Hepatocyte (in vitro differentiated cells): ENCODE data around the gene FGFR3. TPM values are rescaled to one million over a fixed set of nuclear protein-coding genes. Genes with fewer than 3 reads are reported as not detected.

Source experiments
- DNase-seq: peaks from one replicate; pipeline ENCODE4 v3.0.0-alpha.2; 2016; ENCODE audit warnings: low spot score
- H2AFZ ChIP-seq: fragments of 200-600 bp; sonication (generic); 2 replicates; pipeline ENCODE4 v1.6.0; 2016; ENCODE audit warnings: antibody characterized with exemption, mild to moderate bottlenecking
- H3K27ac ChIP-seq: fragments of 200-600 bp; sonication (generic); 2 replicates; pipeline ENCODE4 v1.5.1; 2016; ENCODE audit warnings: mild to moderate bottlenecking
- H3K27me3 ChIP-seq: fragments of 200-600 bp; sonication (generic); 2 replicates; pipeline ENCODE4 v1.6.1; 2016
- H3K36me3 ChIP-seq: fragments of 200-600 bp; sonication (generic); replicated peaks from 2 replicates; pipeline ENCODE4 v1.5.1; 2016; ENCODE audit warnings: low read depth; ENCODE audit not compliant: insufficient read depth
- H3K4me1 ChIP-seq: fragments of 200-600 bp; sonication (generic); 2 replicates; pipeline ENCODE4 v1.5.1; 2016; ENCODE audit warnings: mild to moderate bottlenecking, moderate library complexity; ENCODE audit not compliant: insufficient read depth
- H3K4me2 ChIP-seq: fragments of 200-600 bp; sonication (generic); 2 replicates; pipeline ENCODE4 v1.6.0; 2016
- H3K4me3 ChIP-seq: fragments of 200-600 bp; sonication (generic); 2 replicates; pipeline ENCODE4 v1.5.1; 2016; ENCODE audit warnings: mild to moderate bottlenecking
- H3K79me2 ChIP-seq: fragments of 200-600 bp; sonication (generic); 2 replicates; pipeline ENCODE4 v1.6.0; 2017; ENCODE audit warnings: mild to moderate bottlenecking
- H3K9me2 ChIP-seq: fragments of 200-600 bp; sonication (generic); replicated peaks from 2 replicates; pipeline ENCODE4 v1.6.0; 2017; ENCODE audit warnings: mild to moderate bottlenecking; ENCODE audit not compliant: insufficient read depth
- H3K9me3 ChIP-seq: fragments of 200-600 bp; sonication (generic); 2 replicates; pipeline ENCODE4 v1.5.1; 2016; ENCODE audit warnings: low read depth, mild to moderate bottlenecking
- H4K20me1 ChIP-seq: fragments of 200-600 bp; sonication (generic); 2 replicates; pipeline ENCODE4 v1.6.0; 2016; ENCODE audit warnings: mild to moderate bottlenecking; ENCODE audit not compliant: insufficient read depth, poor library complexity, severe bottlenecking
- CTCF ChIP-seq: fragments of 200-600 bp; sonication (generic); IDR thresholded peaks from 2 replicates; pipeline ENCODE4 v1.5.1; 2016; ENCODE audit warnings: antibody characterized with exemption, mild to moderate bottlenecking; ENCODE audit not compliant: poor library complexity
- EZH2 ChIP-seq: fragments of 200-600 bp; sonication (generic); IDR thresholded peaks from 2 replicates; pipeline ENCODE4 v1.6.1; 2016; ENCODE audit warnings: antibody characterized with exemption, mild to moderate bottlenecking, borderline replicate concordance
- EZH2phosphoT487 ChIP-seq: fragments of 200-600 bp; sonication (generic); IDR thresholded peaks from one replicate; pipeline ENCODE4 v1.6.1; 2018; ENCODE audit warnings: antibody characterized with exemption, mild to moderate bottlenecking, low read depth, moderate library complexity; ENCODE audit not compliant: unreplicated experiment, severe bottlenecking
- WGBS: methylation state at CpG from one replicate; pipeline ENCODE4 v1.1.6; 2016; ENCODE audit warnings: low lambda C conversion rate; ENCODE audit errors: missing lambda C conversion rate; 5-methylcytosine and 5-hydroxymethylcytosine counted together
- polyA plus RNA-seq: library from polyadenylated mRNA; unstranded; fragments of >200 nt; fragmentation: Nextera tagmentation; extraction: Ambion mirVana; gene quantifications from 2 replicates; pipeline ENCODE4 v1.2.1, GENCODE V29; 2016
- total RNA-seq: library from RNA; depleted of rRNA; stranded (reverse); fragments of >200 nt; gene quantifications from 2 replicates; pipeline ENCODE4 v1.2.3, GENCODE V29; 2014

The FGFR3 gene
- total RNA-seq (70.0 and 82.0 TPM in 2 replicates), polyA plus RNA-seq (99.8 and 132 TPM in 2 replicates)

GRCh38 chr4:1792832-1793495, at the start of gene FGFR3:
FGFR3 (plus strand) TSS chr4:1793293; CDS start chr4:1793935, 642 bp downstream.
- Histone ChIP-seq H3K9me2 (no peaks in the 10 kb centered on the region), H4K20me1 (peaks cover 30% of the 10 kb centered on the region), H3K4me3 (peak within 1 kb of the TSS; percentile 85), H3K36me3 (no peaks in the 10 kb centered on the region), H3K9me3 (no peaks in the 10 kb centered on the region), H3K27me3 (no peaks in the 10 kb centered on the region), H3K27ac (peak within 1 kb of the TSS; percentile 96), H3K79me2 (peaks cover 40% of the 10 kb centered on the region), H2AFZ (no peak within 1 kb of the TSS), H3K4me2 (peak within 1 kb of the TSS; percentile 93), H3K4me1 (peaks cover 36% of the 10 kb centered on the region)
- DNase-seq, result peak; percentile 92
- 1% methylated on average over 20 of the region's 95 CpGs for WGBS
- TF ChIP-seq EZH2 (no peak), EZH2phosphoT487 (no peak), CTCF (no peak)

- Histone ChIP-seq H3K4me2 (no peak overlapping the region), H3K9me2 (no peaks in the 10 kb centered on the region), H3K27ac (no peak overlapping the region), H3K4me3 (no peak overlapping the region), H3K4me1 (peaks cover 2% of the 10 kb centered on the region), H2AFZ (no peak overlapping the region), H3K36me3 (no peaks in the 10 kb centered on the region), H3K9me3 (no peaks in the 10 kb centered on the region), H3K79me2 (no peaks in the 10 kb centered on the region), H4K20me1 (no peaks in the 10 kb centered on the region), H3K27me3 (no peaks in the 10 kb centered on the region)
- DNase-seq, result no peak
- no peak for TF ChIP-seq EZH2phosphoT487
- TF ChIP-seq EZH2, result no peak
- no peak for TF ChIP-seq CTCF
- WGBS, result 90% methylated on average over 12 of the region's 12 CpGs
These were observed 49.5 kb upstream of the FGFR3 start for GRCh38 chr4:1743551-1743950.

DNA sequence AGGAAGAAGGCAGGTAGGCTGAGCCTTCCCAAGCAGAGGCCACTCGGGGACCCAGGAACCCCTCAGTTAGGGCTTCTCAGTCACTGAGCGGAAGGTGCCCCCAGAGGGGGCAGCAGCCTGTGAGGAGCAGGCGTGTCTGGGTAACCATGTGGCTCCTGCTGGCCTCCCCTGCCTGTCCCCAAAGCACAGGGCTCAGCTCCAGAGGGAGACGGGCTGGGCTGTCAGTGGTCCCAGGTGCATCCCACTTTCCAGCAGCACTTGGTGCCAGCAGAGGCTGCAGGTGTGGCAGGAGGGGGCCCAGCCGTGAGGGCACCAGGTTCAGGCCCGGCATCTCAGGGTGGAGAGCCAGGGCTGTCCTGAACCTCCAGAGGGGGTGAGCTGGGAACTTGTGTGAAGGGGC, 49.1 kb upstream of the FGFR3 start:
- Histone ChIP-seq H3K27me3 (no peaks in the 10 kb centered on the region), H3K4me2 (no peak overlapping the region), H3K9me2 (no peaks in the 10 kb centered on the region), H3K4me3 (no peak overlapping the region), H3K79me2 (no peaks in the 10 kb centered on the region), H3K4me1 (peaks cover 4% of the 10 kb centered on the region), H3K9me3 (no peaks in the 10 kb centered on the region), H4K20me1 (no peaks in the 10 kb centered on the region), H3K27ac (no peak overlapping the region), H2AFZ (no peak overlapping the region), H3K36me3 (no peaks in the 10 kb centered on the region)
- DNase-seq, result no peak
- TF ChIP-seq EZH2, result no peak
- TF ChIP-seq EZH2phosphoT487, result no peak
- no peak for TF ChIP-seq CTCF
- 92% methylated on average over 6 of the region's 6 CpGs for WGBS

- Histone ChIP-seq H3K27me3 (no peaks in the 10 kb centered on the region), H3K4me3 (no peak overlapping the region), H3K27ac (no peak overlapping the region), H3K79me2 (no peaks in the 10 kb centered on the region), H3K9me3 (no peaks in the 10 kb centered on the region), H3K9me2 (no peaks in the 10 kb centered on the region), H4K20me1 (no peaks in the 10 kb centered on the region), H2AFZ (no peak overlapping the region), H3K4me2 (no peak overlapping the region), H3K4me1 (peaks cover 4% of the 10 kb centered on the region), H3K36me3 (no peaks in the 10 kb centered on the region)
- DNase-seq, result no peak
- WGBS, result 87% methylated on average over 13 of the region's 14 CpGs
- TF ChIP-seq EZH2phosphoT487 (no peak), CTCF (no peak), EZH2 (no peak)
These were observed 48.5 kb upstream of the FGFR3 start for GRCh38 chr4:1744552-1744951.
